OCI-LY7 (cell line): ENCODE results near the gene C5orf47. TPM values are rescaled to one million over a fixed set of nuclear protein-coding genes. Genes with fewer than 3 reads are reported as not detected.

Experiments used
- BruUV-seq: library from RNA; stranded (reverse); fragments of 400-500 nt; replicated peaks from 2 replicates; lab custom pipeline; 2021; lab: Mats Ljungman, UMichigan
- CTCF ChIA-PET: fragments of 300-600 bp; sonication (Branson Sonifier 250); formaldehyde crosslinking; loops from one replicate; lab custom pipeline; 2022; ENCODE audit warnings: antibody characterized with exemption; ENCODE audit not compliant: unreplicated experiment; lab: Charles Lee
- POLR2A ChIA-PET: fragments of 300-600 bp; sonication (Branson Sonifier 250); formaldehyde crosslinking; loops from one replicate; lab custom pipeline; 2022; ENCODE audit warnings: antibody characterized with exemption; lab: Charles Lee
- DNase-seq: peaks from one replicate; pipeline ENCODE4 v3.0.0-alpha.2; 2015; ENCODE audit warnings: low spot score
- H2AFZ ChIP-seq: fragments of 200-600 bp; sonication (generic), shearing (Covaris generic); 2 replicates; pipeline ENCODE4 v1.6.1; 2014; ENCODE audit warnings: mild to moderate bottlenecking, antibody characterized with exemption, low read length, moderate library complexity
- H3K27ac ChIP-seq: fragments of 200-600 bp; sonication (generic); 2 replicates; pipeline ENCODE4 v1.5.1; 2014; ENCODE audit warnings: mixed run types, low read depth, mild to moderate bottlenecking, moderate library complexity, low read length, inconsistent platforms; ENCODE audit not compliant: poor library complexity, severe bottlenecking
- H3K36me3 ChIP-seq: fragments of 200-600 bp; sonication (generic); 2 replicates; pipeline ENCODE4 v1.6.1; 2014; ENCODE audit warnings: mild to moderate bottlenecking, antibody characterized with exemption, low read length, moderate library complexity, mixed read lengths; ENCODE audit not compliant: insufficient read depth
- H3K4me1 ChIP-seq: fragments of 200-600 bp; sonication (generic); 2 replicates; pipeline ENCODE4 v1.5.1; 2014; ENCODE audit warnings: mild to moderate bottlenecking, low read length; ENCODE audit not compliant: insufficient read depth, poor library complexity, severe bottlenecking
- H3K4me2 ChIP-seq: fragments of 200-600 bp; sonication (generic); 2 replicates; pipeline ENCODE4 v1.6.1; 2014; ENCODE audit warnings: mild to moderate bottlenecking, low read length
- H3K4me3 ChIP-seq: fragments of 200-600 bp; sonication (generic); 2 replicates; pipeline ENCODE4 v1.5.1; 2014; ENCODE audit warnings: mild to moderate bottlenecking, low read depth, low read length; ENCODE audit not compliant: poor library complexity, severe bottlenecking
- H3K79me2 ChIP-seq: fragments of 200-600 bp; sonication (generic); 2 replicates; pipeline ENCODE4 v1.6.1; 2016; ENCODE audit warnings: low read depth, mild to moderate bottlenecking, low read length, moderate library complexity, mixed read lengths; ENCODE audit not compliant: insufficient read depth
- H3K9me2 ChIP-seq: fragments of 200-600 bp; sonication (generic); 2 replicates; pipeline ENCODE4 v1.6.1; 2016; ENCODE audit warnings: mild to moderate bottlenecking, low read length, mixed read lengths; ENCODE audit not compliant: insufficient read depth
- H3K9me3 ChIP-seq: fragments of 200-600 bp; sonication (generic); 2 replicates; pipeline ENCODE4 v1.6.1; 2014; ENCODE audit warnings: mild to moderate bottlenecking, mixed run types, low read length, mixed read lengths
- H4K20me1 ChIP-seq: fragments of 200-600 bp; sonication (generic); 2 replicates; pipeline ENCODE4 v1.6.1; 2014; ENCODE audit warnings: mild to moderate bottlenecking, antibody characterized with exemption, low read length, moderate library complexity, mixed read lengths; ENCODE audit not compliant: insufficient read depth
- EZH2phosphoT487 ChIP-seq: fragments of 200-600 bp; sonication (generic); IDR thresholded peaks from 2 replicates; pipeline ENCODE4 v1.6.1; 2018; ENCODE audit warnings: low read depth, borderline replicate concordance, mild to moderate bottlenecking, mixed run types, antibody characterized with exemption, low read length, moderate library complexity, mixed read lengths
- intact Hi-C: fragments of 100-400 bp; cut with micrococcal nuclease; formaldehyde crosslinking; loops from one replicate; pipeline ENCODE4 v1.10.0; 2022; ENCODE audit not compliant: unreplicated experiment
- total RNA-seq, 2 experiments: library from RNA; depleted of rRNA in 1 of 2; stranded (reverse); fragments of >200 nt in 1 of 2; shearing (Covaris generic) in 1 of 2; gene quantifications; 2 replicates each; pipeline ENCODE4 v1.2.3, GENCODE V29; 2014 to 2022
- TF ChIP-seq, protein P1 (sequence below): fragments of 200-600 bp; sonication (generic); conservative IDR thresholded peaks from 2 replicates; pipeline ENCODE4 v1.5.1; 2014; ENCODE audit warnings: mild to moderate bottlenecking, antibody characterized with exemption, low read length, moderate library complexity, mixed read lengths

The C5orf47 gene
- total RNA-seq, 2 experiments from 2014 or later: not detected

DNA sequence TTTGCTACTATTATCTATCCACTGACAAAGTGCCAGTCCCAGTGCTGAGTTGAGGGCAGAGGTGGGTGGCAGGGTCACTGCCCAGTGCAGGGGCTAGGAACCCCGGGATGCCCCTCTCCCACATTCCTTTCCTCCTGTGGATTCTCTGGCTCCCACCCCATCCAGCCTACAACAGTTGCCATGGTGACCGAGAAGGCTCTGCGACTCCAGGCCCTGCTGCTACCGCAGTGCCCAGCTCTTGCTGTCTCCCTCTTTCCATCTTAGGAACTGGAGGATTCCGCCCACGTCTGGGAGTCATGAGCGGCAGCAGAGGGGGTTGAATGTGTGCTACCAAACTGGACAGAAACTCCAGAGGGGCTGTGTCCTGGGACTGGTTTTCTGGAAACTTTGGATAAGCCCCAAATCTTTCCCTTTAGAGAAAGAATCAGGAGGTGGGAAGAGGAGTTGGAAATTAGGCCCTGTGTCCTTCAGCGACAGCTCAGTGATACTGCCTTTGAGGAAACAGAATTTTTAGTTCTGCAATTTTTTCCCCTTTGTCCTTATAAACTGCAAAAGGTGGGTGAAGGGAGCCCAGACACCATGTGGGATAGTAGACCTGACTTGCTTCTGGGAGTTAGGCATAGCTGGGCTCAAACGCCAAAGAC, 20.7 kb upstream of the C5orf47 start:
- no peak overlapping the region for H3K27ac ChIP-seq
- H3K9me2 ChIP-seq: no peaks in the 10 kb centered on the region
- intact Hi-C loops: no loop called here
- no peak for DNase-seq
- no peak overlapping the region for H2AFZ ChIP-seq
- POLR2A ChIA-PET: no interaction called here
- H3K4me1 ChIP-seq: peaks cover 19% of the 10 kb centered on the region
- CTCF ChIA-PET: no interaction called here
- no peak overlapping the region for H3K4me2 ChIP-seq
- no peak overlapping the region for H3K4me3 ChIP-seq
- no peaks in the 10 kb centered on the region for H3K36me3 ChIP-seq
- H4K20me1 ChIP-seq: no peaks in the 10 kb centered on the region
- TF ChIP-seq, protein P1, sequence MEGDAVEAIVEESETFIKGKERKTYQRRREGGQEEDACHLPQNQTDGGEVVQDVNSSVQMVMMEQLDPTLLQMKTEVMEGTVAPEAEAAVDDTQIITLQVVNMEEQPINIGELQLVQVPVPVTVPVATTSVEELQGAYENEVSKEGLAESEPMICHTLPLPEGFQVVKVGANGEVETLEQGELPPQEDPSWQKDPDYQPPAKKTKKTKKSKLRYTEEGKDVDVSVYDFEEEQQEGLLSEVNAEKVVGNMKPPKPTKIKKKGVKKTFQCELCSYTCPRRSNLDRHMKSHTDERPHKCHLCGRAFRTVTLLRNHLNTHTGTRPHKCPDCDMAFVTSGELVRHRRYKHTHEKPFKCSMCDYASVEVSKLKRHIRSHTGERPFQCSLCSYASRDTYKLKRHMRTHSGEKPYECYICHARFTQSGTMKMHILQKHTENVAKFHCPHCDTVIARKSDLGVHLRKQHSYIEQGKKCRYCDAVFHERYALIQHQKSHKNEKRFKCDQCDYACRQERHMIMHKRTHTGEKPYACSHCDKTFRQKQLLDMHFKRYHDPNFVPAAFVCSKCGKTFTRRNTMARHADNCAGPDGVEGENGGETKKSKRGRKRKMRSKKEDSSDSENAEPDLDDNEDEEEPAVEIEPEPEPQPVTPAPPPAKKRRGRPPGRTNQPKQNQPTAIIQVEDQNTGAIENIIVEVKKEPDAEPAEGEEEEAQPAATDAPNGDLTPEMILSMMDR: no peak
- TF ChIP-seq EZH2phosphoT487: no peak
- H3K79me2 ChIP-seq: no peaks in the 10 kb centered on the region
- no peaks in the 10 kb centered on the region for H3K9me3 ChIP-seq
- BruUV-seq: no TSS peak

DNA sequence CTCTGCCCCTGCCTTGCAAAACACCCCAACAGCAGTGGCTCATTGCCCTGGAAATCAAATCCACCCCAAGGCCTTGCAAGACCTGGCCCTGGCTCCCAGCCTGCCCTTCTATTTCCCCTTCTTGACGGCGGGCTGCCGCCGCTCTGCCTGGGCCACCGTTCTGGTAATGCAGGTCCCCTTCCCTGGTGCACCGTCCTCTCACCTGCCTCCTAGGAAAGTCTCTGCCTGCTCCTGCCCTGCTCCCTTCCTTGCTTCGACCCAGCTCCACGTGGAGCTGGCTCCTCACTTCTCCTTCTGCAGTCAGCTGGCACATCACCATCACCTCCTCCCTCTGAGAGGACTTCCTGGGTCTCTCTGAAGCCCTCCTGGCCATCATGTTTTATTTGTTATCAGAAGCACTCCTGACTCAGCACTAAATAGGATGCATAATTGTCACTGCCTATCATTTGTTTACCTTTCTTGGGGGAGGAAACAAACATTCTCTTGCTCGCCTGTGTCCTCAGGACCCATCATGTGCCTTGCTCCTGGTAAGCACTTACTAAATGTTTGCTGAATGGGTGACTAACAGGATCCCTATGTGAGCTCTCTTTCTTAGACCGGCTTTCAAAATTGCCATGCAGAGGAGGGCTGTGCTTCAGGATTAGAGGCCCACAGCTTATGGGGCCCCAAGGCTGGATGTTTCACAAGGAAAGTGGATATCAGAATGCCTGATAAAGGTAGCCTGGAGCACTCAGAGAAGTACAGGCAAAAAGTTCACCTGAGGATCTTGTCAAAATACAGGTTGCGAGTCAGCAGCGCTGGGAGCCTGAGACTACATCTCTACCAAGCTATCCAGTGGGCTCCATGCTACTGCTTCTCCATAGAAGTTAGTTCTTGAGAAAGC, 19.6 kb upstream of the C5orf47 start:
- Histone ChIP-seq H3K4me1 (peaks cover 29% of the 10 kb centered on the region), H3K4me3 (no peak overlapping the region), H3K79me2 (no peaks in the 10 kb centered on the region), H3K27ac (no peak overlapping the region), H3K9me2 (no peaks in the 10 kb centered on the region), H4K20me1 (no peaks in the 10 kb centered on the region), H3K36me3 (no peaks in the 10 kb centered on the region), H3K9me3 (no peaks in the 10 kb centered on the region), H3K4me2 (no peak overlapping the region), H2AFZ (no peak overlapping the region)
- no TSS peak for BruUV-seq
- no peak for DNase-seq
- no peak for TF ChIP-seq EZH2phosphoT487
- TF ChIP-seq, protein P1: no peak
- ChIA-PET POLR2A (no interaction called here), CTCF (no interaction called here)
- intact Hi-C loops: loop anchor here (5.0 kb wide), 1 partner anchor 42 kb away; no protein-coding TSS in a partner anchor
